ENCODE measurements around the gene PRC1. TPM values are rescaled to one million over a fixed set of nuclear protein-coding genes. Genes with fewer than 3 reads are reported as not detected.

The PRC1 gene
- total and polyA plus RNA-seq, 2 donors from 2014 or later = 3.4 to 6.6 TPM

- FAIRE-seq (no peak), DNase-seq (peak in 1 of 5 donors; percentile 46)
- Histone ChIP-seq H3K27me3 (ENCODE audit: control insufficient read depth, insufficient read depth, low read length) (no peaks in the 10 kb centered on the region), H3K36me3 (ENCODE audit: control insufficient read depth in 2 of 3, insufficient read depth in 3 of 3, low read length in 3 of 3) (peaks cover 8 to 48% (median 44%) of the 10 kb centered on the region in 3 donors), H3K9ac (ENCODE audit: low read length in 3 of 3) (no peak overlapping the region), H3K4me3 (ENCODE audit: low read length in 3 of 3) (no peak overlapping the region), H3K27ac (ENCODE audit: low read depth in 2 of 2, low read length in 2 of 2) (no peak overlapping the region), H3K4me1 (ENCODE audit: control insufficient read depth in 2 of 3, insufficient read depth in 2 of 3, low read depth in 1 of 3, low read length in 3 of 3) (no peaks in the 10 kb centered on the region), H3K9me3 (ENCODE audit: control insufficient read depth in 2 of 3, insufficient read depth in 1 of 3, low read length in 3 of 3) (no peaks in the 10 kb centered on the region)
- no peak for TF ChIP-seq CTCF (IDR thresholded peaks at IDR 0.05; ENCODE audit: borderline replicate concordance, extremely low read depth, insufficient read depth)
- intact Hi-C loops (cut with DNase I) = no loop called here
Measured at GRCh38 chr15:90942354-90943120, 51.8 kb downstream of the PRC1 start.

GRCh38 chr15:90941038-90941437, 53.3 kb downstream of the PRC1 start:
- Histone ChIP-seq H3K9me3 (ENCODE audit: control insufficient read depth in 2 of 3, insufficient read depth in 1 of 3, low read length in 3 of 3) (no peaks in the 10 kb centered on the region), H3K36me3 (ENCODE audit: control insufficient read depth in 2 of 3, insufficient read depth in 3 of 3, low read length in 3 of 3) (peaks cover 8 to 42% (median 40%) of the 10 kb centered on the region in 3 donors), H3K9ac (ENCODE audit: low read length in 3 of 3) (no peak overlapping the region), H3K27me3 (ENCODE audit: control insufficient read depth, insufficient read depth, low read length) (no peaks in the 10 kb centered on the region), H3K4me1 (ENCODE audit: control insufficient read depth in 2 of 3, insufficient read depth in 2 of 3, low read depth in 1 of 3, low read length in 3 of 3) (peaks cover 0 to 4% (median 2%) of the 10 kb centered on the region in 3 donors), H3K4me3 (ENCODE audit: low read length in 3 of 3) (no peak overlapping the region), H3K27ac (ENCODE audit: low read depth in 2 of 2, low read length in 2 of 2) (no peak overlapping the region)
- FAIRE-seq (no peak), DNase-seq (peak in 1 of 5 donors; percentile 25)
- intact Hi-C loops (cut with DNase I) = no loop called here
- no peak for TF ChIP-seq CTCF (IDR thresholded peaks at IDR 0.05; ENCODE audit: borderline replicate concordance, extremely low read depth, insufficient read depth)

GRCh38 chr15:90939756-90940155, 54.6 kb downstream of the PRC1 start:
- no peak overlapping the region for H3K4me3 ChIP-seq (ENCODE audit: low read length in 3 of 3)

More at GRCh38 chr15:90939756-90940155, 54.6 kb downstream of the PRC1 start:
- no peak for TF ChIP-seq CTCF (IDR thresholded peaks at IDR 0.05; ENCODE audit: borderline replicate concordance, extremely low read depth, insufficient read depth)
- Histone ChIP-seq H3K27ac (ENCODE audit: low read depth in 2 of 2, low read length in 2 of 2) (no peak overlapping the region), H3K9me3 (ENCODE audit: control insufficient read depth in 2 of 3, insufficient read depth in 1 of 3, low read length in 3 of 3) (no peaks in the 10 kb centered on the region), H3K27me3 (ENCODE audit: control insufficient read depth, insufficient read depth, low read length) (no peaks in the 10 kb centered on the region), H3K4me1 (ENCODE audit: control insufficient read depth in 2 of 3, insufficient read depth in 2 of 3, low read depth in 1 of 3, low read length in 3 of 3) (peaks cover 0 to 10% (median 3%) of the 10 kb centered on the region in 3 donors), H3K36me3 (ENCODE audit: control insufficient read depth in 2 of 3, insufficient read depth in 3 of 3, low read length in 3 of 3) (peaks cover 8 to 38% (median 36%) of the 10 kb centered on the region in 3 donors), H3K9ac (ENCODE audit: low read length in 3 of 3) (no peak overlapping the region)
- DNase-seq = peak in 1 of 5 donors; percentile 60
- intact Hi-C loops (cut with DNase I) = no loop called here
- FAIRE-seq = no peak

Data from kidney (tissue), 14 donors.